GM10266 (cell line): ENCODE measurements around the gene ADAM8.

Experiments used
- DNase-seq: peaks from one replicate; pipeline ENCODE4 v3.0.0; 2012; ENCODE audit errors: extremely low spot score
- CTCF ChIP-seq: IDR thresholded peaks from 2 replicates; pipeline ENCODE4 v1.5.1; 2012; ENCODE audit warnings: mild to moderate bottlenecking, low read depth; ENCODE audit not compliant: control insufficient read depth, insufficient read depth; ENCODE audit errors: missing control alignments

The ADAM8 gene

GRCh38 chr10:133254421-133255120 is 22.1 kb downstream of the ADAM8 start:
- DNase-seq, result no peak
- TF ChIP-seq CTCF, result no peak

GRCh38 chr10:133253361-133253955 is 23.2 kb downstream of the ADAM8 start:
- no peak for DNase-seq
- TF ChIP-seq CTCF, result no peak

GRCh38 chr10:133252223-133252552 is 24.5 kb downstream of the ADAM8 start:
- no peak for TF ChIP-seq CTCF
- no peak for DNase-seq

- no peak for TF ChIP-seq CTCF
- DNase-seq, result no peak
Observed at GRCh38 chr10:133251388-133252222, 25.1 kb downstream of the ADAM8 start.

- DNase-seq, result no peak
- TF ChIP-seq CTCF, result no peak
Observed at GRCh38 chr10:133249975-133250754, 26.5 kb downstream of the ADAM8 start.

GRCh38 chr10:133249094-133249780 is 27.4 kb downstream of the ADAM8 start:
- no peak for TF ChIP-seq CTCF

More at GRCh38 chr10:133249094-133249780, 27.4 kb downstream of the ADAM8 start:
- DNase-seq, result no peak
